GM12878 (cell line): ENCODE data around the gene EIF2B4. TPM values are rescaled to one million over a fixed set of nuclear protein-coding genes. Genes with fewer than 3 reads are reported as not detected.

Source experiments
- BCL11A ChIP-seq: IDR thresholded peaks from 2 replicates; pipeline ENCODE4 v1.6.1; 2011; ENCODE audit warnings: low read depth, low read length
- BCLAF1 ChIP-seq: fragments of 450-650 bp; IDR thresholded peaks from 2 replicates; pipeline ENCODE4 v1.6.1; 2017; ENCODE audit warnings: antibody characterized with exemption, mild to moderate bottlenecking, moderate library complexity
- CEBPB ChIP-seq, 2 experiments: fragments of 150-350 bp in 1 of 2; IDR thresholded peaks; 2 replicates each; pipeline ENCODE4 v1.6.1; 2012 to 2014; ENCODE audit warnings: low read depth in 2 of 2, low read length in 2 of 2, borderline replicate concordance in 1 of 2, inconsistent platforms in 1 of 2
- ESRRA ChIP-seq: IDR thresholded peaks from 2 replicates; pipeline ENCODE4 v1.6.1; 2012; ENCODE audit warnings: mild to moderate bottlenecking, low read length, improper control_type of control experiment
- EZH2 ChIP-seq: IDR thresholded peaks from 2 replicates; pipeline ENCODE4 v1.6.1; 2012; ENCODE audit warnings: low read depth, mild to moderate bottlenecking, control low read depth, inconsistent platforms, low read length, borderline replicate concordance; ENCODE audit not compliant: control insufficient read depth
- HDAC2 ChIP-seq: fragments of 200-600 bp; sonication (generic); IDR thresholded peaks from 2 replicates; pipeline ENCODE4 v1.6.1; 2017
- HDAC6 ChIP-seq: fragments of 200-600 bp; sonication (generic); IDR thresholded peaks from one replicate; pipeline ENCODE4 v1.8.0; 2017; ENCODE audit warnings: antibody characterized with exemption; ENCODE audit not compliant: unreplicated experiment
- HDGF ChIP-seq: fragments of 450-650 bp; IDR thresholded peaks from 2 replicates; pipeline ENCODE4 v1.6.1; 2016; ENCODE audit warnings: antibody characterized with exemption
- KLF5 ChIP-seq: fragments of 450-650 bp; IDR thresholded peaks from 2 replicates; pipeline ENCODE4 v1.6.1; 2014; ENCODE audit warnings: mild to moderate bottlenecking; ENCODE audit not compliant: partially characterized antibody
- MEF2B ChIP-seq: fragments of 450-650 bp; IDR thresholded peaks from 2 replicates; pipeline ENCODE4 v1.6.1; 2018; ENCODE audit warnings: mild to moderate bottlenecking, moderate library complexity; ENCODE audit not compliant: partially characterized antibody, poor library complexity, severe bottlenecking
- MTA3 ChIP-seq: IDR thresholded peaks from 2 replicates; pipeline ENCODE4 v1.6.1; 2012; ENCODE audit warnings: low read length, inconsistent platforms, borderline replicate concordance
- MYC ChIP-seq: IDR thresholded peaks from 2 replicates; pipeline ENCODE4 v1.6.1; 2011; ENCODE audit warnings: mild to moderate bottlenecking, low read length, moderate library complexity, inconsistent platforms; ENCODE audit not compliant: insufficient read depth, insufficient replicate concordance, insufficient read length, severe bottlenecking
- NR2C2 ChIP-seq: IDR thresholded peaks from 2 replicates; pipeline ENCODE4 v1.6.1; 2011; ENCODE audit warnings: borderline replicate concordance, low read depth; ENCODE audit not compliant: control insufficient read depth, insufficient read length
- NR2F1 ChIP-seq: fragments of 450-650 bp; conservative IDR thresholded peaks from 2 replicates; pipeline ENCODE4 v1.6.1; 2017; ENCODE audit warnings: mild to moderate bottlenecking
- RBBP5 ChIP-seq: fragments of 200-600 bp; sonication (generic); conservative IDR thresholded peaks from 2 replicates; pipeline ENCODE4 v1.6.1; 2016
- SIX5 ChIP-seq: IDR thresholded peaks from 2 replicates; pipeline ENCODE4 v1.6.1; 2011; ENCODE audit warnings: mild to moderate bottlenecking, low read depth, low read length, moderate library complexity; ENCODE audit not compliant: severe bottlenecking
- SMAD1 ChIP-seq: fragments of 450-650 bp; IDR thresholded peaks from 2 replicates; pipeline ENCODE4 v1.6.1; 2018; ENCODE audit warnings: mild to moderate bottlenecking, low read depth; ENCODE audit not compliant: partially characterized antibody
- SPI1 ChIP-seq: IDR thresholded peaks from 2 replicates; pipeline ENCODE4 v1.6.1; 2011; ENCODE audit warnings: low read depth, mild to moderate bottlenecking, low read length, moderate library complexity, borderline replicate concordance; ENCODE audit not compliant: insufficient read depth
- SREBF2 ChIP-seq: IDR thresholded peaks from 2 replicates; pipeline ENCODE4 v1.6.1; 2012; ENCODE audit warnings: mild to moderate bottlenecking, low read length
- STAT1 ChIP-seq: fragments of 450-650 bp; conservative IDR thresholded peaks from 2 replicates; pipeline ENCODE4 v1.6.1; 2014; ENCODE audit warnings: antibody characterized with exemption, mild to moderate bottlenecking
- TAF1 ChIP-seq: IDR thresholded peaks from 2 replicates; pipeline ENCODE4 v1.6.1; 2011; ENCODE audit warnings: mild to moderate bottlenecking, low read depth, low read length, borderline replicate concordance
- TBL1XR1 ChIP-seq: IDR thresholded peaks from 2 replicates; pipeline ENCODE4 v1.6.1; 2012; ENCODE audit warnings: low read depth, low read length, improper control_type of control experiment
- USF2 ChIP-seq: IDR thresholded peaks from 2 replicates; pipeline ENCODE4 v1.6.1; 2011; ENCODE audit warnings: low read depth, low read length, improper control_type of control experiment, borderline replicate concordance
- YBX1 ChIP-seq: fragments of 450-650 bp; IDR thresholded peaks from 2 replicates; pipeline ENCODE4 v1.6.1; 2016; ENCODE audit warnings: antibody characterized with exemption
- ZBED1 ChIP-seq: IDR thresholded peaks from 2 replicates; pipeline ENCODE4 v1.6.1; 2016; ENCODE audit warnings: borderline replicate concordance
- ZNF217 ChIP-seq: fragments of 450-650 bp; IDR thresholded peaks from 2 replicates; pipeline ENCODE4 v1.6.1; 2017; ENCODE audit warnings: antibody characterized with exemption, mild to moderate bottlenecking
- ZNF384 ChIP-seq: IDR thresholded peaks from 2 replicates; pipeline ENCODE4 v1.6.1; 2012; ENCODE audit warnings: low read depth, mild to moderate bottlenecking, low read length, improper control_type of control experiment, borderline replicate concordance
- polyA plus RNA-seq, 11 experiments: library from polyadenylated mRNA; depleted of rRNA in 4 of 11; unstranded in 6 of 11; stranded (reverse) in 5 of 11; fragments of >200 nt; fragmentation: Nextera tagmentation in 4 of 11; fragmentation: Illumina TruSeq in 1 of 11; extraction: Ambion mirVana in 4 of 11; extraction: Trizol in 1 of 11; gene quantifications; 1 replicate in 1 of 11; 2 replicates in 10 of 11; pipeline versions ENCODE4 v1.2.1 to v1.2.3, GENCODE V29; 2011 to 2016; ENCODE audit warnings: inconsistent platforms in 2 of 11, missing spikeins in 2 of 11, low read depth in 1 of 11
- total RNA-seq, 4 experiments: library from RNA; depleted of rRNA in 3 of 4; stranded (reverse); fragments of >200 nt in 3 of 4; fragmentation: Illumina TruSeq in 1 of 4; extraction: Trizol in 1 of 4; gene quantifications; 2 replicates each; pipeline versions ENCODE4 v1.2.1 to v1.2.3, GENCODE V29; 2013 to 2021

Gene EIF2B4
- total and polyA plus RNA-seq, 10 of the 15 experiments (the other 5 are each of a cell fraction or from before 2014, with no cell fraction given): 13.4 to 53.9 (median 27.5) TPM

GRCh38 chr2:27409321-27410073 is 39.4 kb upstream of the EIF2B4 start, which contains the start of gene PPM1G (continued):
- TF ChIP-seq NR2F1: no peak
- TF ChIP-seq USF2: no peak
- TF ChIP-seq ESRRA: no peak
- TF ChIP-seq MEF2B: peak; percentile 9
- 0 out of 2 replicates have a peak, but pooled peaks have one; percentile 24 for TF ChIP-seq SREBF2
- TF ChIP-seq HDAC6: no peak
- TF ChIP-seq BCLAF1: no peak
- TF ChIP-seq MYC: peak; percentile 59
- TF ChIP-seq CEBPB (IDR thresholded peaks at IDR 0.05; ENCODE audit: borderline replicate concordance in 1 of 2, low read depth in 2 of 2, low read length in 2 of 2): no peak
- peak; percentile 79 for TF ChIP-seq SMAD1
- no peak for TF ChIP-seq YBX1
- no peak for TF ChIP-seq RBBP5
- TF ChIP-seq SIX5: no peak
- TF ChIP-seq ZNF384: no peak
- no peak for TF ChIP-seq BCL11A
- TF ChIP-seq KLF5: no peak
- TF ChIP-seq ZNF217: no peak
- TF ChIP-seq STAT1: 0 out of 2 replicates have a peak, but pooled peaks have one; percentile 35
- no peak for TF ChIP-seq HDAC2
- no peak for TF ChIP-seq ZBED1
- no peak for TF ChIP-seq EZH2
- TF ChIP-seq TAF1: peak; percentile 95
- TF ChIP-seq TBL1XR1: no peak
- no peak for TF ChIP-seq NR2C2
- no peak for TF ChIP-seq MTA3
- TF ChIP-seq SPI1: peak; percentile 65
- peak; percentile 41; the same call in 1 of the 2 replicates for TF ChIP-seq HDGF
